HEK293T (cell line): ENCODE data around the gene HES4.

ENCODE experiments used
- ARNT ChIP-seq: fragments of 450-650 bp; IDR thresholded peaks from 2 replicates; pipeline ENCODE4 v1.6.1; 2017; ENCODE audit warnings: mild to moderate bottlenecking
- BHLHE40 ChIP-seq: fragments of 450-650 bp; IDR thresholded peaks from 2 replicates; pipeline ENCODE4 v1.6.1; 2016; ENCODE audit warnings: mild to moderate bottlenecking, moderate library complexity, borderline replicate concordance
- CTBP1 ChIP-seq: fragments of 450-650 bp; IDR thresholded peaks from 2 replicates; pipeline ENCODE4 v1.6.1; 2016; ENCODE audit warnings: borderline replicate concordance
- FOXA1 ChIP-seq: fragments of 450-650 bp; IDR thresholded peaks from 2 replicates; pipeline ENCODE4 v1.6.1; 2016; ENCODE audit warnings: mild to moderate bottlenecking
- FOXK2 ChIP-seq: fragments of 450-650 bp; IDR thresholded peaks from 2 replicates; pipeline ENCODE4 v1.6.1; 2016; ENCODE audit warnings: mild to moderate bottlenecking
- FOXM1 ChIP-seq: fragments of 450-650 bp; IDR thresholded peaks from 2 replicates; pipeline ENCODE4 v1.6.1; 2017; ENCODE audit warnings: mild to moderate bottlenecking, borderline replicate concordance
- HDGF ChIP-seq: fragments of 450-650 bp; IDR thresholded peaks from 2 replicates; pipeline ENCODE4 v1.6.1; 2017; ENCODE audit warnings: antibody characterized with exemption, borderline replicate concordance
- L3MBTL2 ChIP-seq: fragments of 450-650 bp; conservative IDR thresholded peaks from 2 replicates; pipeline ENCODE4 v1.6.1; 2016; ENCODE audit warnings: mild to moderate bottlenecking
- SP1 ChIP-seq: fragments of 450-650 bp; IDR thresholded peaks from 2 replicates; pipeline ENCODE4 v1.6.1; 2017
- TARDBP ChIP-seq: fragments of 450-650 bp; IDR thresholded peaks from 2 replicates; pipeline ENCODE4 v1.6.1; 2016
- TF ChIP-seq, protein P1 (sequence below): fragments of 450-650 bp; IDR thresholded peaks from 2 replicates; pipeline ENCODE4 v1.6.1; 2016

DNA sequence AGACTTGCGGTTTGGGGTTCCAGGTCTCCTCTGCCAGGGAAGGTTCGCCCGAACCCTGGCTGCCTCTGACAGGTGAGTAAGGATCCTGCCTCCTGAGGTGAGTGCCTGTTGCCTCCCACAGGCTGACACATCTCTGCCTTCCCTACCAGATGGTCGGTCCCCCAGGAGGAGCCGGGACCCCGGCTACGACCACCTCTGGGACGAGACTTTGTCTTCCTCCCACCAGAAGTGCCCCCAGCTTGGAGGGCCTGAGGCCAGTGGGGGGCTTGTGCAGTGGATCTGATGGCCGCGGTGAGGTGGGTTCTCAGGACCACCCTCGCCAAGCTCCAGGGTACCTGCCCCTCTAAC lies 25.6 kb downstream of the HES4 start:
- TF ChIP-seq FOXK2 (no peak), TARDBP (no peak), FOXA1 (no peak), FOXM1 (no peak), L3MBTL2 (no peak), ARNT (no peak), SP1 (no peak), HDGF (no peak), BHLHE40 (no peak), CTBP1 (no peak)
- TF ChIP-seq, protein P1, sequence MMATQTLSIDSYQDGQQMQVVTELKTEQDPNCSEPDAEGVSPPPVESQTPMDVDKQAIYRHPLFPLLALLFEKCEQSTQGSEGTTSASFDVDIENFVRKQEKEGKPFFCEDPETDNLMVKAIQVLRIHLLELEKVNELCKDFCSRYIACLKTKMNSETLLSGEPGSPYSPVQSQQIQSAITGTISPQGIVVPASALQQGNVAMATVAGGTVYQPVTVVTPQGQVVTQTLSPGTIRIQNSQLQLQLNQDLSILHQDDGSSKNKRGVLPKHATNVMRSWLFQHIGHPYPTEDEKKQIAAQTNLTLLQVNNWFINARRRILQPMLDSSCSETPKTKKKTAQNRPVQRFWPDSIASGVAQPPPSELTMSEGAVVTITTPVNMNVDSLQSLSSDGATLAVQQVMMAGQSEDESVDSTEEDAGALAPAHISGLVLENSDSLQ, result no peak
